LNCAP (cell line): ENCODE data around the gene HTRA1.

Experiments used
- CTCF ChIP-seq: fragments of 450-650 bp; IDR thresholded peaks from 2 replicates; pipeline ENCODE4 v1.5.1; 2017; ENCODE audit warnings: mild to moderate bottlenecking

The HTRA1 gene

GRCh38 chr10:122462533-122463465, 1.4 kb downstream of the HTRA1 start:
- TF ChIP-seq CTCF: no peak

DNA sequence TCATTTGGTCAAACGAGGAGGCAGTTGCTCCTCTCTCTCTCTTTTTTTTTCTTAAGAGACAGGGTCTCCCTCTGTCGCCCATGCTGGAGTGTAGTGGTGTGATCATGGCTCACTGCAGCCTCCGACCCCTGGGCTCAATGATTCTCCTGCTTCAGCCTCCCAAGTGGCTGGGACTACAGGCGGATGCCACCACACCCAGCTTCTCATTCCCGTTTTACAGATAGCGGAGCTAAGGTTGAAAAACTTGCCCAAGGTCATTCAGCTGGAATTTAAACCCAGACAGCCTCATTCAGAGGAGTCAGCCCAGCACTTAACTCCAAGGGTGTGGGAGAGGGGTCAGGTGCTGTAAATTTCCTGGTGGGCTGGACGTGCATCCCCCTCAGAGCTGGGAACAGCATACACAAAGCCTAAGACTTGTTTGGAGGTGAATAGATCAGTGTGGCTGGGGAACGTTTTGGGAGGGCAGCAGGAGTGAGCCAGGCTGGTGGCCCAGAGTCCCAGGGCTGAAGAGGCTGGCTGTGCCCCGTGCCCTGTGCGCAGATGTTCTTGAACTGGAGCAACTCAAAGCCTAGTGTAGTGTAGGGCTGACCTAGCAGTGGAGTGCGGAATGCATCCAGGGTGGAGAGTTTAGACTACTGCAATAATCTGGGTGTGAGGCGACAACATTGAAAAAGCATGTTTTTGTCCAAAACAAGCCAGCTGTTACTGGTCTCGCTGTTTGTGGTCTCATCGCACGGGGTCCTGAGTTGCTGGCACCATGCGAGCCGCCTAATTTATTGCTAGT, 2.3 kb downstream of the HTRA1 start:
- no peak for TF ChIP-seq CTCF

DNA sequence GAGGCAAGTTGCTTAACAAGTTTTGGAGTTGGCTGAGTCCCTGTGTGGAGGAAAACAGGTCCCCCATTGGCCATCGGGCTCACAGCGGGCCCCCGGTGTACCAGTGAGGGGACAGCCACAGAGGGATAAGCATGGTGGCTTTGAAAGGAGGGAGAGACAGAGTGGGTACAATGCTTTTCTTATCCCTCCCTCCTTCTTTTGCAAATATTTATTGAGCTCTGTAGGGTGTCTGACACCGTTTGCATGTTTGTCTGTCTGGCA, 2.8 kb downstream of the HTRA1 start:
- no peak for TF ChIP-seq CTCF

DNA sequence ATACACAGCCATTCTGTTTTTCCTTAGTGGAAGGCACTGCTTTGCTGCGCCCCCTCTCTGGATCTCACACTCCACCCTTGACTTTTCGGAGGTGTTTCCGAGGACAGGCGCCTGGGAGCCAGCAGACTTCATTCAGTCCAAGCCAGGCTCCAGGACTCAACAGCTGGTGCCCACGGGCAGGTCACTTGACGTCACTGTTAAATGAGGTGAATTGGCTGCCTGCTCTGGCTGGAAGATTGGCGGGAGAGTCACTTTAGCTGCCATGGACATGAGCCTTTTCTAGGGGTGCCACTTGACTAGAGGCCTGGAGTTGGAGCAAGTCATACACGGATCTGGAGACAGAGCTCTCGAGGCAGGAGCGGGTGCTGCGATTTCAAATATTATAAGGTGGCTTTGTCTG, 3.2 kb downstream of the HTRA1 start:
- TF ChIP-seq CTCF: no peak

DNA sequence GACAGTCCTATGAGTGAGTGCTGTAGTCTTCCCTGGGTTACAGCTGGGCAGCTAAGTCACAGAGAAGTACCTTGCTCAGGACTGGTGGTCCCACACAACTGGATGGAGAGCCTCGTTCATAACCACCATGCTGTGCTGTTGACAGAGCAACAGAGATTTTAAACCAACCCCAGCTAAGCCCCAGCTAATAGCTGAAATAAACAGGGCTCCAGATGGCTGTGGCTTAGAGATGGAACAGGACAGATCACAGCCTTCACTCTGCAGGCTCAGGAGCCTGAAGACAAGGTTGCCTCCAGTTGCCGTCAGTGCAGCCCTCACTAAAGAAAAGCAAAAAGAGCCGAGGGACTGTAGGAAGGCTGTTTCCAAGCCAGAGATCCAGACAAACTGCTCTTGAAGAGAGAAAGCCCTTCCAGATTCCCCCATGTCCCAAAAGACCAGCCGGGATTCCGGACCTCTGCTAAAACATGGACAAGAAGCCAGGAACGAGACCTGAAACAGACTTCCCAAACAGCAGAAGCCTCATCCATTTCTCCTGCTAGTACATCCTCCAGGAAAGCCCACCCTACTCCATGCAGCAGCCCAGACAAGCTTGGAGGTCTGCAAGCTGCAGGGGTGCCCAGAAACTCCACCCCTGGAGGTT, 4.2 kb downstream of the HTRA1 start:
- TF ChIP-seq CTCF: no peak

GRCh38 chr10:122466951-122467381, 5.6 kb downstream of the HTRA1 start:
- TF ChIP-seq CTCF: no peak

DNA sequence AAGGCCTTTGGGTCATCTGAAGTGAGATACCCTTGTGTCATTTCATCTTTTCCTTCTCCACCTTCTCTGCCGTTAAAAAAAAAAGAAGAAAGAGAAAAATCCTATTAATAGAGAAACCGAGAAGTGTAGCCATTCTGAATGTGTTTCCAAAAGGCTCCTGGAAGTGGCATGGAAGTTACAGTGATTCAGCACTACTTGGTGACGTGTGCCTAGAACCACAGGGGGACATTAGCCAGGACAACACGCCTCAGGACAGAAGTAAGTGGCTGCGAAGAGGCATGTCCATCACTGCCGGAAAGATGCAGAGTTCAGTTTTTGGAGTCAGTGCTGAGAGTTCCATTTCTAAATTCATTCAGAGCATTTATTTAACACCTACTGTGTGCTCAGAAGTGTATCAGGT, 6.3 kb downstream of the HTRA1 start:
- TF ChIP-seq CTCF: no peak
